AG04450 (cell line): Measurements from ENCODE around the gene NT5DC4. TPM values are rescaled to one million over a fixed set of nuclear protein-coding genes. Genes with fewer than 3 reads are reported as not detected.

Source experiments
- CTCF ChIA-PET: fragments of 300-600, 350-600 bp; formaldehyde crosslinking; extraction: SDS; loops from one replicate; lab custom pipeline; 2022; ENCODE audit warnings: antibody characterized with exemption, inconsistent platforms; lab: Charles Lee
- POLR2A ChIA-PET: fragments of 350-600 bp; formaldehyde crosslinking; extraction: SDS; loops from one replicate; lab custom pipeline; 2021; ENCODE audit warnings: antibody characterized with exemption, inconsistent platforms; lab: Yijun Ruan, JAX
- DNase-seq: peaks from one replicate; pipeline ENCODE4 v3.0.0-alpha.2; 2011; ENCODE audit warnings: low read depth, low spot score
- H3K27ac ChIP-seq: one replicate; pipeline ENCODE4 v1.5.1; 2012; ENCODE audit warnings: low read depth, low read length, control low read depth
- H3K27me3 ChIP-seq: one replicate; pipeline ENCODE4 v1.6.0; 2012; ENCODE audit warnings: low read length; ENCODE audit not compliant: control insufficient read depth, insufficient read depth
- H3K4me3 ChIP-seq: 2 replicates; pipeline ENCODE4 v1.5.1; 2011; ENCODE audit warnings: mild to moderate bottlenecking, low read depth, low read length, control low read depth
- H3K9me3 ChIP-seq: 2 replicates; pipeline ENCODE4 v1.5.1; 2012; ENCODE audit warnings: low read length; ENCODE audit not compliant: control insufficient read depth, insufficient read depth
- CTCF ChIP-seq: IDR thresholded peaks from 2 replicates; pipeline ENCODE4 v1.5.1; 2011; ENCODE audit warnings: low read depth, low read length, control low read depth, inconsistent platforms
- polyA plus RNA-seq: library from polyadenylated mRNA; depleted of rRNA; stranded (reverse); fragments of >200 nt; gene quantifications from 2 replicates; pipeline ENCODE4 v1.2.3, GENCODE V29; 2011; rRNA removed

Gene NT5DC4
- polyA plus RNA-seq, 1 experiment: not detected

DNA sequence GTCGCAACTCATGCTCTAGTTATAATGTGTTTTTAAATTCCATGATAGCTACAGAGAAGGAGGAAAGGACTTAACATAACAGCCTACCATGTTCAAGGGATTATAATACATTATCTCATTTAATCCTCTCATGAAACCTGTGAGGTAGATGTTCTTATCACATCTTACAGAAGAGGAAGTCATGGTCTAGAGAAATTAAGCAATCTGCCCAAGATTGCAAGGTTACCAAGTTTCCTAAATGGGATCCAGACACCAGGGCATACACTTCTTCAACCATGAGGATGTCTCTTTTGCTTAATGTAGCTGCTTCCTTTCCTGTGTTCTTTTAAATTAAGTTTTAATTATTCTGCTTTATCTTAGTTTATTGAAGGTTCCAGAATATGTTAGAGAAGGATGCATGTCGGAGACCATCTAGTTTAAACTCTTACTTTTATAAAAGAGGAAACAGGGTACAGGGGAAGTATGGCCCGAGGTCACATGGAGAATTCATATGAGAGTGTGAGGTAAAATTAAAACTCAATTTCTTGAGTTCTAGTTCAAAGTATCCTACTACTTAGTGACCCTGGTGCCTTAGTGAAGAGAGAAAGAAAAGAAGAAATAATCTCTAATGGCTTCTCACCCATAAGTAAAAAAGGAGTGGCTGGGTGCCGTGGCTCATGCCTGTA is 67.0 kb downstream of the NT5DC4 start:
- POLR2A ChIA-PET: no interaction called here
- TF ChIP-seq CTCF: no peak
- no peaks in the 10 kb centered on the region for H3K27me3 ChIP-seq
- peaks cover 3% of the 10 kb centered on the region; the same call in 1 of the 2 replicates for H3K9me3 ChIP-seq
- CTCF ChIA-PET: interaction anchor here (1.3 kb wide), 1 partner anchor 27 kb away, joined by 3 read pairs; no protein-coding TSS in a partner anchor
- H3K4me3 ChIP-seq: no peak overlapping the region
- no peak for DNase-seq
- no peak overlapping the region for H3K27ac ChIP-seq

GRCh38 chr2:112788653-112789052 is 67.8 kb downstream of the NT5DC4 start:
- TF ChIP-seq CTCF: no peak
- ChIA-PET CTCF (interaction anchor here (0.9 to 1.3 kb wide), 2 partner anchors 13 to 26 kb away, joined by 3 read pairs; no protein-coding TSS in a partner anchor), POLR2A (no interaction called here)
- Histone ChIP-seq H3K4me3 (no peak overlapping the region), H3K27me3 (no peaks in the 10 kb centered on the region), H3K27ac (no peak overlapping the region), H3K9me3 (peaks cover 3% of the 10 kb centered on the region; the same call in 1 of the 2 replicates)
- no peak for DNase-seq

Other genes with a start within 250 kb of the NT5DC4 start
- 26.6 and 27.3 TPM in 2 replicates for gene TTL, start 238.9 kb upstream of the NT5DC4 start, polyA plus RNA-seq
- 11.3 and 12.4 TPM in 2 replicates for gene POLR1B, start 178.6 kb upstream of the NT5DC4 start, polyA plus RNA-seq
- 8.9 and 15.2 TPM in 2 replicates for gene CHCHD5, start 136.4 kb upstream of the NT5DC4 start, polyA plus RNA-seq
- 71.8 and 74.8 TPM in 2 replicates for gene SLC20A1, start 75.1 kb upstream of the NT5DC4 start, polyA plus RNA-seq
- 2.9 and 4.4 TPM in 2 replicates for gene CKAP2L, start 43.6 kb downstream of the NT5DC4 start, polyA plus RNA-seq
- 0.51 and 0.55 TPM in 2 replicates for gene IL1A, start 63.5 kb downstream of the NT5DC4 start, polyA plus RNA-seq
- 2.3 and 2.4 TPM in 2 replicates for gene IL1B, start 115.8 kb downstream of the NT5DC4 start, polyA plus RNA-seq
- not detected in 2 replicates for gene IL37, start 190.1 kb downstream of the NT5DC4 start, polyA plus RNA-seq